Activated CD4-positive, alpha-beta T cell treated with anti-CD3 and anti-CD28 coated beads, Interleukin-2, amount 10 ng/mL, durations not matched to agents 24 days and 14 days (primary cell): ENCODE data around the gene EIF2B5. TPM values are rescaled to one million over a fixed set of nuclear protein-coding genes. Genes with fewer than 3 reads are reported as not detected.
"Not testable (repeated sequence)": the region's sequence is repeated elsewhere in the genome, so short reads cannot be mapped to it uniquely, and the experiment has no call there.

Experiments used
- DNase-seq: peaks from one replicate; pipeline ENCODE4 v3.0.0; 2022
- H3K27ac Mint-ChIP-seq: one replicate; pipeline ENCODE4 v1.8.0; 2022; ENCODE audit warnings: mild to moderate bottlenecking, mixed read lengths
- H3K27me3 Mint-ChIP-seq: one replicate; pipeline ENCODE4 v1.8.0; 2022; ENCODE audit warnings: mixed read lengths
- H3K36me3 Mint-ChIP-seq: one replicate; pipeline ENCODE4 v1.8.0; 2022; ENCODE audit warnings: low read depth, mild to moderate bottlenecking, mixed read lengths
- H3K4me1 Mint-ChIP-seq: one replicate; pipeline ENCODE4 v1.8.0; 2021; ENCODE audit warnings: mixed read lengths
- H3K4me3 Mint-ChIP-seq: one replicate; pipeline ENCODE4 v1.8.0; 2022; ENCODE audit warnings: mild to moderate bottlenecking, moderate library complexity, mixed read lengths
- H3K9me3 Mint-ChIP-seq: one replicate; pipeline ENCODE4 v1.8.0; 2021; ENCODE audit warnings: mixed read lengths
- intact Hi-C: fragments of 100-400 bp; cut with micrococcal nuclease; formaldehyde crosslinking; loops from one replicate; pipeline ENCODE4 v1.15.1; 2023
- total RNA-seq: library from RNA; stranded (reverse); gene quantifications from 2 replicates; pipeline ENCODE4 v1.2.3, GENCODE V29; 2022

The EIF2B5 gene
- total RNA-seq, 1 donor from 2014 or later = 72.2 TPM

GRCh38 chr3:184133840-184134745 is 1.1 kb upstream of the EIF2B5 start:
- DNase-seq = peak; percentile 83
- Mint-ChIP-seq H3K4me1 (peaks cover 32% of the 10 kb centered on the region), H3K27me3 (peaks cover 5% of the 10 kb centered on the region), H3K4me3 (peak overlapping the region; percentile 97), H3K36me3 (peaks cover 14% of the 10 kb centered on the region), H3K9me3 (no peaks in the 10 kb centered on the region), H3K27ac (peak overlapping the region; percentile 93)
- intact Hi-C loops = loop anchor here (10.0 kb wide), 1 partner anchor 239 kb away; no protein-coding TSS in a partner anchor

- peak overlapping the region; percentile 97 for H3K4me3 Mint-ChIP-seq
- no peak for DNase-seq
- peak overlapping the region; percentile 93 for H3K27ac Mint-ChIP-seq
- peaks cover 32% of the 10 kb centered on the region for H3K4me1 Mint-ChIP-seq
- H3K9me3 Mint-ChIP-seq = no peaks in the 10 kb centered on the region
- peaks cover 14% of the 10 kb centered on the region for H3K36me3 Mint-ChIP-seq
- intact Hi-C loops = loop anchor here (1.0 to 10.0 kb wide), 6 partner anchors 21 to 240 kb away; partner anchors contain the start of genes ABCC5, AP2M1, DVL3 and EEF1AKMT4
- H3K27me3 Mint-ChIP-seq = peaks cover 5% of the 10 kb centered on the region
These were observed 411 bp upstream of the EIF2B5 start for GRCh38 chr3:184134746-184135148.

- no peak for DNase-seq
- H3K4me3 Mint-ChIP-seq = peak overlapping the region; percentile 97
These were observed 728 bp downstream of the EIF2B5 start for GRCh38 chr3:184135911-184136260.

GRCh38 chr3:184140436-184140835 is 5.3 kb downstream of the EIF2B5 start:
- Mint-ChIP-seq H3K4me3 (no peak overlapping the region), H3K9me3 (no peaks in the 10 kb centered on the region), H3K27ac (no peak overlapping the region), H3K36me3 (peaks cover 57% of the 10 kb centered on the region), H3K27me3 (no peaks in the 10 kb centered on the region), H3K4me1 (peaks cover 20% of the 10 kb centered on the region)
- DNase-seq = no peak
- intact Hi-C loops = no loop called here

More at GRCh38 chr3:184135911-184136260, 728 bp downstream of the EIF2B5 start:
- intact Hi-C loops = loop anchor here (1.0 to 10.0 kb wide), 6 partner anchors 19 to 241 kb away; partner anchors contain the start of genes ABCC5, AP2M1, DVL3 and EEF1AKMT4
- Mint-ChIP-seq H3K36me3 (peaks cover 25% of the 10 kb centered on the region), H3K27me3 (peaks cover 5% of the 10 kb centered on the region), H3K4me1 (peaks cover 32% of the 10 kb centered on the region), H3K9me3 (no peaks in the 10 kb centered on the region), H3K27ac (peak overlapping the region; percentile 93)

GRCh38 chr3:184142199-184142598 is 7.0 kb downstream of the EIF2B5 start:
- Mint-ChIP-seq H3K36me3 (peaks cover 62% of the 10 kb centered on the region), H3K9me3 (no peaks in the 10 kb centered on the region), H3K4me3 (no peak overlapping the region), H3K27ac (no peak overlapping the region), H3K27me3 (no peaks in the 10 kb centered on the region), H3K4me1 (peaks cover 8% of the 10 kb centered on the region)
- no peak for DNase-seq
- intact Hi-C loops = no loop called here

GRCh38 chr3:184143327-184143726 is 8.2 kb downstream of the EIF2B5 start:
- Mint-ChIP-seq H3K27me3 (no peaks in the 10 kb centered on the region), H3K36me3 (peaks cover 55% of the 10 kb centered on the region), H3K9me3 (no peaks in the 10 kb centered on the region), H3K4me1 (peaks cover 2% of the 10 kb centered on the region), H3K27ac (peak overlapping the region; percentile 37), H3K4me3 (no peak overlapping the region)
- no peak for DNase-seq
- intact Hi-C loops = no loop called here

GRCh38 chr3:184144505-184144904 is 9.3 kb downstream of the EIF2B5 start:
- no peak for DNase-seq
- peaks cover 2% of the 10 kb centered on the region for H3K4me1 Mint-ChIP-seq
- H3K27ac Mint-ChIP-seq = no peak overlapping the region
- no peaks in the 10 kb centered on the region for H3K27me3 Mint-ChIP-seq
- H3K4me3 Mint-ChIP-seq = no peak overlapping the region
- no peaks in the 10 kb centered on the region for H3K9me3 Mint-ChIP-seq
- intact Hi-C loops = no loop called here
- peaks cover 55% of the 10 kb centered on the region for H3K36me3 Mint-ChIP-seq

GRCh38 chr3:184145111-184145524 is 10.0 kb downstream of the EIF2B5 start:
- no peak overlapping the region for H3K27ac Mint-ChIP-seq

GRCh38 chr3:184145751-184146270 is 10.7 kb downstream of the EIF2B5 start:
- intact Hi-C loops = loop anchor here (5.0 kb wide), 1 partner anchor 141 kb away; no protein-coding TSS in a partner anchor
- Mint-ChIP-seq H3K27ac (no peak overlapping the region), H3K36me3 (peaks cover 45% of the 10 kb centered on the region), H3K4me1 (peaks cover 2% of the 10 kb centered on the region), H3K4me3 (no peak overlapping the region), H3K27me3 (no peaks in the 10 kb centered on the region), H3K9me3 (no peaks in the 10 kb centered on the region)
- DNase-seq = no peak

More at GRCh38 chr3:184145111-184145524, 10.0 kb downstream of the EIF2B5 start:
- Mint-ChIP-seq H3K4me1 (peaks cover 2% of the 10 kb centered on the region), H3K27me3 (no peaks in the 10 kb centered on the region), H3K4me3 (no peak overlapping the region), H3K9me3 (no peaks in the 10 kb centered on the region), H3K36me3 (peaks cover 52% of the 10 kb centered on the region)
- DNase-seq = peak; percentile 69
- intact Hi-C loops = loop anchor here (5.0 kb wide), 1 partner anchor 142 kb away; no protein-coding TSS in a partner anchor

GRCh38 chr3:184148076-184148475 is 12.9 kb downstream of the EIF2B5 start:
- Mint-ChIP-seq H3K4me1 (no peaks in the 10 kb centered on the region), H3K9me3 (no peaks in the 10 kb centered on the region), H3K36me3 (peaks cover 23% of the 10 kb centered on the region), H3K4me3 (no peak overlapping the region), H3K27ac (no peak overlapping the region), H3K27me3 (no peaks in the 10 kb centered on the region)
- intact Hi-C loops = loop anchor here (5.0 kb wide), 1 partner anchor 139 kb away; no protein-coding TSS in a partner anchor
- DNase-seq = no peak

- Mint-ChIP-seq H3K9me3 (no peaks in the 10 kb centered on the region), H3K27me3 (no peaks in the 10 kb centered on the region), H3K4me1 (no peaks in the 10 kb centered on the region), H3K36me3 (peaks cover 14% of the 10 kb centered on the region), H3K4me3 (no peak overlapping the region), H3K27ac (no peak overlapping the region)
- no peak for DNase-seq
- intact Hi-C loops = loop anchor here (5.0 kb wide), 1 partner anchor 138 kb away; no protein-coding TSS in a partner anchor
These were observed 14.0 kb downstream of the EIF2B5 start for GRCh38 chr3:184149123-184149522.

- not testable (repeated sequence) for H3K9me3 Mint-ChIP-seq, H3K27me3 Mint-ChIP-seq, H3K27ac Mint-ChIP-seq, H3K4me3 Mint-ChIP-seq, H3K4me1 Mint-ChIP-seq, DNase-seq
- H3K36me3 Mint-ChIP-seq = peaks cover 14% of the 10 kb centered on the region
- intact Hi-C loops = loop anchor here (5.0 to 10.0 kb wide), 2 partner anchors 138 to 595 kb away; partner anchors contain the start of gene KLHL6
These were observed 14.6 kb downstream of the EIF2B5 start for GRCh38 chr3:184149770-184150169.

- intact Hi-C loops = loop anchor here (1.0 to 10.0 kb wide), 5 partner anchors 19 to 600 kb away; partner anchors contain the start of genes ABCC5, AP2M1, EIF2B5 and KLHL6
- H3K4me1 Mint-ChIP-seq = peaks cover 14% of the 10 kb centered on the region
- no peaks in the 10 kb centered on the region for H3K9me3 Mint-ChIP-seq
These were observed 19.9 kb downstream of the EIF2B5 start, which contains the start of gene DVL3 for GRCh38 chr3:184154885-184155643. Gene DVL3, plus strand, starts transcription at chr3:184155377. Its CDS starts 259 bp downstream, at chr3:184155636.

More at GRCh38 chr3:184154885-184155643, 19.9 kb downstream of the EIF2B5 start, which contains the start of gene DVL3:
- Mint-ChIP-seq H3K4me3 (peak within 1 kb of the TSS; percentile 95), H3K36me3 (peaks cover 6% of the 10 kb centered on the region), H3K27me3 (no peaks in the 10 kb centered on the region), H3K27ac (peak within 1 kb of the TSS; percentile 78)
- DNase-seq = peak; percentile 88
